ENCODE measurements around the gene GOLGA7B. TPM values are rescaled to one million over a fixed set of nuclear protein-coding genes. Genes with fewer than 3 reads are reported as not detected.

Gene GOLGA7B
- total and polyA plus RNA-seq, 7 donors, result 0.19 to 4.1 (median 0.77) TPM

DNA sequence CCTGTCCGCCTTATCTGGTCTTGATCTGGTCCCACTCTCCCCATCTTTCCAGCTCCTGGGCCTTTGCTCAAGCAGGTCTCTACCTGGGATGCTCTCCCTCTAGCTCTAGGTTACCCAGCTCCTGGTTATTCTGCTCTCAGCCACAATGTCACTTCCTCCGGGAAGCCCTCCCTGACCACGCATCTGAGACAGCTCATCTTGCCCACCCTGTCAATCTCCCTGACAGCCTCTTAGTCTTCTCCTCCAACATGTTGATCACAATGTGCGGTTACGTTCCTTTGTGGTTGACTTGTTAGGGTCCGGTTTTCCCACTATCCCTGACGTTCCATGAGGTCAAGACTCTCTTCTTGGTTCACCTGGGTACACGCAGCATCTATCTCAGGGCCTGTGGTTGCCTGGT lies 55.6 kb downstream of the GOLGA7B start:
- H3K27ac ChIP-seq, result no peak overlapping the region
- intact Hi-C loops (cut with DNase I), result no loop called here
- TF ChIP-seq, protein P1, sequence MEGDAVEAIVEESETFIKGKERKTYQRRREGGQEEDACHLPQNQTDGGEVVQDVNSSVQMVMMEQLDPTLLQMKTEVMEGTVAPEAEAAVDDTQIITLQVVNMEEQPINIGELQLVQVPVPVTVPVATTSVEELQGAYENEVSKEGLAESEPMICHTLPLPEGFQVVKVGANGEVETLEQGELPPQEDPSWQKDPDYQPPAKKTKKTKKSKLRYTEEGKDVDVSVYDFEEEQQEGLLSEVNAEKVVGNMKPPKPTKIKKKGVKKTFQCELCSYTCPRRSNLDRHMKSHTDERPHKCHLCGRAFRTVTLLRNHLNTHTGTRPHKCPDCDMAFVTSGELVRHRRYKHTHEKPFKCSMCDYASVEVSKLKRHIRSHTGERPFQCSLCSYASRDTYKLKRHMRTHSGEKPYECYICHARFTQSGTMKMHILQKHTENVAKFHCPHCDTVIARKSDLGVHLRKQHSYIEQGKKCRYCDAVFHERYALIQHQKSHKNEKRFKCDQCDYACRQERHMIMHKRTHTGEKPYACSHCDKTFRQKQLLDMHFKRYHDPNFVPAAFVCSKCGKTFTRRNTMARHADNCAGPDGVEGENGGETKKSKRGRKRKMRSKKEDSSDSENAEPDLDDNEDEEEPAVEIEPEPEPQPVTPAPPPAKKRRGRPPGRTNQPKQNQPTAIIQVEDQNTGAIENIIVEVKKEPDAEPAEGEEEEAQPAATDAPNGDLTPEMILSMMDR (IDR thresholded peaks at IDR 0.05), result no peak
- H3K4me1 ChIP-seq, result no peaks in the 10 kb centered on the region
- no peaks in the 10 kb centered on the region for H3K36me3 ChIP-seq (ENCODE audit: insufficient read depth in 1 of 2, low read depth in 1 of 2)
- no peak overlapping the region for H3K4me3 ChIP-seq
- ATAC-seq (no peak), DNase-seq (no peak)
- H3K27me3 ChIP-seq (ENCODE audit: insufficient read depth in 3 of 3, low read length in 2 of 3), result peaks cover 0 to 8% (median 4%) of the 10 kb centered on the region in 3 donors
- no peaks in the 10 kb centered on the region for H3K9me3 ChIP-seq
- WGBS, 3 donors, result 87 to 95% (median 89%) methylated on average over 8 of the region's 8 CpGs

DNA sequence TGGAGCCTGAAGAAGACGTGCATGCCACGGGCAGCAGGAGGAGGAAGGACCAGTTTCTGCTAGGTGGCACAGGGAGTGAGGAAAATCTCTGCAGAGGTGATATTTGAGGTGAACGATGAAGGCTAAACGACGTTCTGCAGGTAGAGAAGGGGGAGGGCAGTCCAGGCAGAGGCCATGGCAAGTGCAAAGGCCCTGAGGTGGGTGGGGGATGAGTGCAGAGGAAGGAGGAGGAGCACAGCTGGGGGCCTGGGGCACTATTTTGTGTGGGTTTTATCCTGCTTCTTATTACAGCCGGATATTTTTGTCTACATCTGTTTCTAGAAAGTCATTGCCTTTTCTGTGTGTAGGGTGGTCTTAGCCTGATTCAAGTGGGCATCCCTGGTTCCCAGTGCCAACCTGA lies 57.6 kb downstream of the GOLGA7B start:
- 73 to 85% (median 78%) methylated on average over 6 of the region's 6 CpGs for WGBS, 3 donors
- H3K27me3 ChIP-seq (ENCODE audit: insufficient read depth in 3 of 3, low read length in 2 of 3), result peaks cover 0 to 8% (median 4%) of the 10 kb centered on the region in 3 donors
- no peaks in the 10 kb centered on the region for H3K4me1 ChIP-seq
- DNase-seq (no peak), ATAC-seq (no peak)
- intact Hi-C loops (cut with DNase I), result no loop called here
- TF ChIP-seq, protein P1 (IDR thresholded peaks at IDR 0.05), result no peak
- H3K9me3 ChIP-seq, result no peaks in the 10 kb centered on the region
- no peak overlapping the region for H3K4me3 ChIP-seq
- H3K27ac ChIP-seq, result no peak overlapping the region
- no peaks in the 10 kb centered on the region for H3K36me3 ChIP-seq (ENCODE audit: insufficient read depth in 1 of 2, low read depth in 1 of 2)

DNA sequence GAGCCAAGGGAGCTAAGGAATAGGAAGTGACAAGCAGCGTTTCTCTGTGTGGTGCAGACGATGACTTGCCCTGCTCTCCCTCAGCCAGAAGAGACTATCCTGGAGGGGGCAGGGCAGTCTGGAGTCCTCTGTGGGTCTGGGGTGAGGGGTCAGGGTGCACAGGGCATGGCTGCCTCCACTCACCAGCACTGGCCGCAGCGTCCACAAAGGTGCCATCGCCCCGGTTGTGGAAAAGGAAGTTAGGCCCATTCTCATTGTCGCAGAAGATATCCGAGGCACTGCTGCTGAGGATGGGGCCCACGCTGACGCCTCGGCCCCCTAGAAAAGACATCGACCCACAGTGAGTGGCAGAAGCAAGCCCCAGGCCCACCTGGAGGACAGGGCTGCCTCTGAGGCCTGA lies 58.2 kb downstream of the GOLGA7B start:
- TF ChIP-seq, protein P1 (IDR thresholded peaks at IDR 0.05), result no peak
- H3K27ac ChIP-seq, result no peak overlapping the region
- WGBS, 3 donors, result 86 to 93% (median 88%) methylated on average over 12 of the region's 12 CpGs
- no peak overlapping the region for H3K4me3 ChIP-seq
- peaks cover 0 to 8% (median 4%) of the 10 kb centered on the region in 3 donors for H3K27me3 ChIP-seq (ENCODE audit: insufficient read depth in 3 of 3, low read length in 2 of 3)
- DNase-seq (no peak), ATAC-seq (no peak)
- intact Hi-C loops (cut with DNase I), result no loop called here
- H3K9me3 ChIP-seq, result no peaks in the 10 kb centered on the region
- H3K4me1 ChIP-seq, result no peaks in the 10 kb centered on the region
- H3K36me3 ChIP-seq (ENCODE audit: insufficient read depth in 1 of 2, low read depth in 1 of 2), result no peaks in the 10 kb centered on the region

DNA sequence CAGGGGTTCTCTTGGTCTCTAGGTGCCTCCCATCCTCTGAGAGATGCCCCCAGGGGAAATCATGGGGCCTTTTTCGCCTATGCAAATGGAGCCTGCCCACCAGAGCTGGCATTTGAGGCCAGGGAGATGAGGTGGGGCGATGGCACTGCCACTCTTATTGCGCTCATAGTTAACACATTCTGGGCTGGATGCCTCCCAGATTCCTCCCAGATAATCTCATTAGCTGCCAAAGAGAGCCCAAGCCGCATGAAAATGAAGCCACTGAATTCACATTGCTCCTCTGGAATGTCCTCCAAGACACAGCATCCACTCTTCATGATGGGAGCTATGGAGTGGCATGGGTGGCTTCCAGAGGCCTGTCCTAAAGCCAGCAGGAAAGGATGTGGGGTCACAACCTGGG lies 61.0 kb downstream of the GOLGA7B start:
- no peak for DNase-seq
- TF ChIP-seq, protein P1 (IDR thresholded peaks at IDR 0.05), result no peak

DNA sequence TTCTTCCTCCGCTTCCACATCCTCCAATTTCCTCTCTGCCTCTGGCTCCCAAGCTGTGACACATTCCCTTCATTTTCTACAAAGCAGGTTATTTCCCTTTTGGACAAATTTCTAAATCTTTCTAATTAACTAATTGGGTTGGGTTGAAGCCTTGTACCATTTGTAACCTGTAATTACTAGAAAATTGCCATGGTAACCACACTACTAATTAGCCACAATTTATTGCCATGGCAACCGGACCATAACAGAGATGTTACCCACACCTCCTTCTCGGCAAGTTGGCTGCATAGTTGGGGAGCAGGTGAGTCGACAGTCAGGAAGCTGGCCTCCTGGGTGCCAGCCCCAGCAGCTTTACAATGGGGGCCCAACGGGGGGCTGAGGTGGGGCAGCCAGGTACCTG lies 61.6 kb downstream of the GOLGA7B start:
- H3K4me3 ChIP-seq, result no peak overlapping the region
- peaks cover 6% of the 10 kb centered on the region for H3K4me1 ChIP-seq
- ATAC-seq (no peak), DNase-seq (no peak)
- no peaks in the 10 kb centered on the region for H3K36me3 ChIP-seq (ENCODE audit: insufficient read depth in 1 of 2, low read depth in 1 of 2)
- H3K9me3 ChIP-seq, result no peaks in the 10 kb centered on the region
- no peak overlapping the region for H3K27ac ChIP-seq
- 54 to 64% (median 58%) methylated on average over 5 of the region's 5 CpGs for WGBS, 3 donors
- H3K27me3 ChIP-seq (ENCODE audit: insufficient read depth in 3 of 3, low read length in 2 of 3), result peaks cover 0 to 6% (median 0%) of the 10 kb centered on the region in 3 donors
- intact Hi-C loops (cut with DNase I), result loop anchor here in 1 of 2 donors (10.0 kb wide), 1 partner anchor 1334 kb away; no protein-coding TSS in a partner anchor
- TF ChIP-seq, protein P1 (IDR thresholded peaks at IDR 0.05), result no peak

More for the DNA sequence above, 61.0 kb downstream of the GOLGA7B start:
- no peaks in the 10 kb centered on the region for H3K36me3 ChIP-seq (ENCODE audit: insufficient read depth in 1 of 2, low read depth in 1 of 2)
- ATAC-seq, result no peak
- WGBS, 3 donors, result 60 to 63% (median 61%) methylated on average over 4 of the region's 4 CpGs
- H3K27ac ChIP-seq, result no peak overlapping the region
- intact Hi-C loops (cut with DNase I), result loop anchor here in 1 of 2 donors (10.0 kb wide), 1 partner anchor 1334 kb away; no protein-coding TSS in a partner anchor
- H3K4me3 ChIP-seq, result no peak overlapping the region
- H3K27me3 ChIP-seq (ENCODE audit: insufficient read depth in 3 of 3, low read length in 2 of 3), result peaks cover 0 to 7% (median 0%) of the 10 kb centered on the region in 3 donors
- no peaks in the 10 kb centered on the region for H3K9me3 ChIP-seq
- peaks cover 6% of the 10 kb centered on the region for H3K4me1 ChIP-seq

Data from psoas muscle (tissue), 8 donors.